ENCODE results near the gene AMACR. TPM values are rescaled to one million over a fixed set of nuclear protein-coding genes. Genes with fewer than 3 reads are reported as not detected.

AMACR gene
- total and polyA plus RNA-seq, 7 donors = 1.5 to 14.4 (median 5.6) TPM

- Histone ChIP-seq H3K4me1 (peaks cover 5% of the 10 kb centered on the region), H3K27me3 (ENCODE audit: insufficient read depth in 3 of 3, low read length in 2 of 3) (no peaks in the 10 kb centered on the region), H3K27ac (no peak overlapping the region), H3K4me3 (no peak overlapping the region), H3K9me3 (no peaks in the 10 kb centered on the region), H3K36me3 (ENCODE audit: insufficient read depth in 1 of 2, low read depth in 1 of 2) (peaks cover 0 to 15% of the 10 kb centered on the region in 2 donors)
- TF ChIP-seq, protein P1, sequence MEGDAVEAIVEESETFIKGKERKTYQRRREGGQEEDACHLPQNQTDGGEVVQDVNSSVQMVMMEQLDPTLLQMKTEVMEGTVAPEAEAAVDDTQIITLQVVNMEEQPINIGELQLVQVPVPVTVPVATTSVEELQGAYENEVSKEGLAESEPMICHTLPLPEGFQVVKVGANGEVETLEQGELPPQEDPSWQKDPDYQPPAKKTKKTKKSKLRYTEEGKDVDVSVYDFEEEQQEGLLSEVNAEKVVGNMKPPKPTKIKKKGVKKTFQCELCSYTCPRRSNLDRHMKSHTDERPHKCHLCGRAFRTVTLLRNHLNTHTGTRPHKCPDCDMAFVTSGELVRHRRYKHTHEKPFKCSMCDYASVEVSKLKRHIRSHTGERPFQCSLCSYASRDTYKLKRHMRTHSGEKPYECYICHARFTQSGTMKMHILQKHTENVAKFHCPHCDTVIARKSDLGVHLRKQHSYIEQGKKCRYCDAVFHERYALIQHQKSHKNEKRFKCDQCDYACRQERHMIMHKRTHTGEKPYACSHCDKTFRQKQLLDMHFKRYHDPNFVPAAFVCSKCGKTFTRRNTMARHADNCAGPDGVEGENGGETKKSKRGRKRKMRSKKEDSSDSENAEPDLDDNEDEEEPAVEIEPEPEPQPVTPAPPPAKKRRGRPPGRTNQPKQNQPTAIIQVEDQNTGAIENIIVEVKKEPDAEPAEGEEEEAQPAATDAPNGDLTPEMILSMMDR (IDR thresholded peaks at IDR 0.05) = peak; percentile 65
- WGBS, 3 donors = 20 to 32% (median 26%) methylated on average over 6 of the region's 6 CpGs
- ATAC-seq (peak; percentile 80 to 97 (median 90)), DNase-seq (peak; percentile 63 to 82)
- intact Hi-C loops (cut with DNase I) = loop anchor here (10.0 kb wide), 2 partner anchors 457 to 467 kb away; no protein-coding TSS in a partner anchor
These were observed 10.4 kb downstream of the AMACR start for GRCh38 chr5:33997331-33997983.

DNA sequence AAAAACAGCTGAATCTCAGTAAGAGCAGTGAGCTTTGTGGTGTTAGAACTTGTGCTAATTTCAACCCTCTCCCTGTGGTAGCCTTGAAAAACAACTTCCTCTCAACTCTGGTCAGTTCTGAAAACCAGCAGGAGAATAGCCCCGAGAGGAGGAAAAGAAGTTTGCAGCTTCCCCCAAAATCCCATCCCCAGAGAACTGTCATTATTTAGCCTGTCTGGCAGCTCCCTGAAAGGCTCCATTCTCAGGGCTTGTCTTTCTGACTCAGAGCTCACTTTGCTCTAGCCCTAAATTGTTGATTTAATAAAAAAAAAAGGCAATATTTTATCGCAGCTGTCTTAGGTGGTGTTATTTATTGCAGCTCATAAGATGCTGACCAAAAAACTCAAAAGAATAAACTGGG, 12.0 kb downstream of the AMACR start:
- 66 to 76% (median 67%) methylated on average over 2 of the region's 2 CpGs for WGBS, 3 donors
- H3K4me1 ChIP-seq = peaks cover 5% of the 10 kb centered on the region
- no peak overlapping the region for H3K4me3 ChIP-seq
- no peak overlapping the region for H3K27ac ChIP-seq
- H3K9me3 ChIP-seq = no peaks in the 10 kb centered on the region
- no peak for ATAC-seq
- DNase-seq = no peak
- intact Hi-C loops (cut with DNase I) = loop anchor here (10.0 kb wide), 2 partner anchors 459 to 469 kb away; no protein-coding TSS in a partner anchor
- TF ChIP-seq, protein P1 (IDR thresholded peaks at IDR 0.05) = no peak
- H3K36me3 ChIP-seq (ENCODE audit: insufficient read depth in 1 of 2, low read depth in 1 of 2) = peaks cover 0 to 10% of the 10 kb centered on the region in 2 donors
- H3K27me3 ChIP-seq (ENCODE audit: insufficient read depth in 3 of 3, low read length in 2 of 3) = no peaks in the 10 kb centered on the region

GRCh38 chr5:33994845-33995244, 13.0 kb downstream of the AMACR start:
- whole genome bisulfite sequencing, 3 donors = 70 to 81% (median 76%) methylated on average over 1 of the region's 1 CpG
- intact Hi-C loops (cut with DNase I) = loop anchor here (10.0 kb wide), 2 partner anchors 460 to 470 kb away; no protein-coding TSS in a partner anchor

GRCh38 chr5:33992864-33993263, 15.0 kb downstream of the AMACR start:
- intact Hi-C loops (cut with DNase I) = loop anchor here (10.0 kb wide), 2 partner anchors 462 to 472 kb away; no protein-coding TSS in a partner anchor
- Histone ChIP-seq H3K4me3 (no peak overlapping the region), H3K9me3 (no peaks in the 10 kb centered on the region), H3K4me1 (peaks cover 5% of the 10 kb centered on the region), H3K27me3 (ENCODE audit: insufficient read depth in 3 of 3, low read length in 2 of 3) (no peaks in the 10 kb centered on the region), H3K27ac (no peak overlapping the region), H3K36me3 (ENCODE audit: insufficient read depth in 1 of 2, low read depth in 1 of 2) (peaks cover 4 to 29% of the 10 kb centered on the region in 2 donors)
- ATAC-seq (no peak), DNase-seq (no peak)
- TF ChIP-seq, protein P1 (IDR thresholded peaks at IDR 0.05) = no peak
- WGBS, 3 donors = 86 to 91% (median 89%) methylated on average over 2 of the region's 2 CpGs

More at GRCh38 chr5:33994845-33995244, 13.0 kb downstream of the AMACR start:
- H3K27ac ChIP-seq = no peak overlapping the region
- ATAC-seq = no peak
- H3K36me3 ChIP-seq (ENCODE audit: insufficient read depth in 1 of 2, low read depth in 1 of 2) = peaks cover 0 to 10% of the 10 kb centered on the region in 2 donors
- peaks cover 5% of the 10 kb centered on the region for H3K4me1 ChIP-seq
- no peaks in the 10 kb centered on the region for H3K27me3 ChIP-seq (ENCODE audit: insufficient read depth in 3 of 3, low read length in 2 of 3)
- no peak overlapping the region for H3K4me3 ChIP-seq
- TF ChIP-seq, protein P1 (IDR thresholded peaks at IDR 0.05) = no peak
- no peaks in the 10 kb centered on the region for H3K9me3 ChIP-seq
- DNase-seq = no peak
